ENCODE measurements around the gene LMNTD1.

The LMNTD1 gene

GRCh38 chr12:25584596-25584995, 31.5 kb upstream of the LMNTD1 start:
- H3K9ac ChIP-seq (ENCODE audit: low read depth in 1 of 2, low read length in 2 of 2), result no peak overlapping the region
- H3K4me1 ChIP-seq (ENCODE audit: control insufficient read depth in 2 of 2, insufficient read depth in 2 of 2, low read length in 2 of 2), result no peaks in the 10 kb centered on the region
- no peaks in the 10 kb centered on the region for H3K36me3 ChIP-seq (ENCODE audit: control insufficient read depth in 2 of 2, insufficient read depth in 2 of 2, low read length in 2 of 2)
- H3K4me3 ChIP-seq (ENCODE audit: low read length in 2 of 2), result no peak overlapping the region
- no peak overlapping the region for H3K27ac ChIP-seq (ENCODE audit: low read depth in 2 of 2, low read length in 2 of 2)
- H3K9me3 ChIP-seq (ENCODE audit: control insufficient read depth in 2 of 2, low read length in 2 of 2), result no peaks in the 10 kb centered on the region
- H3K27me3 ChIP-seq (ENCODE audit: control insufficient read depth in 2 of 2, insufficient read depth in 2 of 2, low read length in 2 of 2), result no peaks in the 10 kb centered on the region

DNA sequence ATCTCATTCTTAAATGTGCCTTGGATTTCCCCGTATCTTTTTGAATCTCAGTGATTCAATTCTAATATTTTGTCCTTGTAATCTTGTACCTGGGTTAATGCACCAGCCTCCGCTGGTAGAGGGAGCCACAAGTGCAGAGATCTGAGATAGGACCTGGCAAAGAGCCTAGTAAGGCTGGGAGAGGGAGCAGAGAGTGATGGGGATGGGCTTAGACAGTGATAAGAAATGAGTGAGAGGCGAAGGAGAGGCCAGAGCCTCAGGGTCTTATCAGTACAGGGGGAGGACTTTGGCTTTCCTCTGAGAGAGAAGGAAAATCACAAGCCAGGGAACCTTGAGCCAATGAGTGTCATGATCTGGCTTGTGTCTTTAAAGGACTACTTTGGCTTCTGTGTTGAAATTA, 30.5 kb upstream of the LMNTD1 start:
- no peaks in the 10 kb centered on the region for H3K4me1 ChIP-seq (ENCODE audit: control insufficient read depth in 2 of 2, insufficient read depth in 2 of 2, low read length in 2 of 2)
- no peak overlapping the region for H3K27ac ChIP-seq (ENCODE audit: low read depth in 2 of 2, low read length in 2 of 2)
- H3K9me3 ChIP-seq (ENCODE audit: control insufficient read depth in 2 of 2, low read length in 2 of 2), result no peaks in the 10 kb centered on the region
- H3K9ac ChIP-seq (ENCODE audit: low read depth in 1 of 2, low read length in 2 of 2), result no peak overlapping the region
- no peak overlapping the region for H3K4me3 ChIP-seq (ENCODE audit: low read length in 2 of 2)
- no peaks in the 10 kb centered on the region for H3K27me3 ChIP-seq (ENCODE audit: control insufficient read depth in 2 of 2, insufficient read depth in 2 of 2, low read length in 2 of 2)
- H3K36me3 ChIP-seq (ENCODE audit: control insufficient read depth in 2 of 2, insufficient read depth in 2 of 2, low read length in 2 of 2), result no peaks in the 10 kb centered on the region

DNA sequence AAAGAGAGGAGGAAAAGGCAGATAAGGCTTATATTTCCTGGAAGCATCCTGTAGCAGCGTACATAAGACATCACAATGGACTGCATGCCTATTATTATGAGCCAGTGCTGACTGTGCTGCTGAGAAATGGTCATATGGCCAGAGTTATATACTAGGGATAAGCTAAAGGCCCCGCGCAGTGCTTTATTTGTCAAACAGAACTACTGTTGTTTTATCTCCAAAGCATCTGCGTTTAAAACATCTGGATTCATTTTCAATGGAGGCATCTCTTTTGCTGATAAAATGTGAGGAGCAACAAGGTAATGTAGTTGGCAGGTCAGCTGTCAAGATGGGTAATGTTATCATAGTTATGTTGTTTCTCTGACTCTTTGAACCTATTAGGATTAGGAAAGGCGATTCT, 28.0 kb upstream of the LMNTD1 start:
- Histone ChIP-seq H3K9ac (ENCODE audit: low read depth in 1 of 2, low read length in 2 of 2) (no peak overlapping the region), H3K4me3 (ENCODE audit: low read length in 2 of 2) (no peak overlapping the region), H3K4me1 (ENCODE audit: control insufficient read depth in 2 of 2, insufficient read depth in 2 of 2, low read length in 2 of 2) (no peaks in the 10 kb centered on the region), H3K27ac (ENCODE audit: low read depth in 2 of 2, low read length in 2 of 2) (no peak overlapping the region), H3K9me3 (ENCODE audit: control insufficient read depth in 2 of 2, low read length in 2 of 2) (no peaks in the 10 kb centered on the region), H3K36me3 (ENCODE audit: control insufficient read depth in 2 of 2, insufficient read depth in 2 of 2, low read length in 2 of 2) (no peaks in the 10 kb centered on the region), H3K27me3 (ENCODE audit: control insufficient read depth in 2 of 2, insufficient read depth in 2 of 2, low read length in 2 of 2) (no peaks in the 10 kb centered on the region)

DNA sequence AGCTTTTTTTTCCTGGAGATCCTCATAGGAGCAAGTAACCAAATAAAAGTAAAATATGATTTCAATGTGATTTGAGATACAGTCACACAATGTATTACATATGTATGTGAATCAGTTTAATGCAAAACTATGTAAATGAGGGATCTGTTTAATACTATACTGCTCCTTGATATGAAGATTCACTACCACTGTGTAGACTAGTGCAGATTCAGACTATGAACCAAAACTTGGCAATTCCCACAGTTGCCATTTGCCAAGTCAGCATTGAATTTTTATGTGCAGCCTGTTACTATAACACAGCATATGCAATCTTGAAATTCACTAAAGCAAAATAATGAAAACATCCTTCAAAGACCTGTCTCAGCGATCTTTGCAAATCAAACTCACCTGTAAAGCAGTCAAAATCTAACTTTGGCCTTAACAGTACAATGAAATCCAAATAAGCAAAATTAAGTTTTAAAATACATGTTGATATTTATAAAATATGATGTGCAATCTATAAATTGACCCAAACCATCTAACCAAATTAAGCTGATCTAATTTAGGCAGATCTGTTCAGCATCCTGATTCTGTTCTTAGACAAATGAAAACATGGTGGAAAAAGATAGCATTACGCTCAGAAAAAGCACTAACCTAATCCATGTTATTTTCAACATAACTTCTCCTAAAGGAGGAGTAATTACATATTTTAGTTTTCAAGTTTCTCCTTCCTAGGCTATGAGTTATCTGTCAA, 25.5 kb upstream of the LMNTD1 start:
- Histone ChIP-seq H3K4me1 (ENCODE audit: control insufficient read depth in 2 of 2, insufficient read depth in 2 of 2, low read length in 2 of 2) (no peaks in the 10 kb centered on the region), H3K27me3 (ENCODE audit: control insufficient read depth in 2 of 2, insufficient read depth in 2 of 2, low read length in 2 of 2) (no peaks in the 10 kb centered on the region), H3K36me3 (ENCODE audit: control insufficient read depth in 2 of 2, insufficient read depth in 2 of 2, low read length in 2 of 2) (no peaks in the 10 kb centered on the region), H3K9ac (ENCODE audit: low read depth in 1 of 2, low read length in 2 of 2) (no peak overlapping the region), H3K9me3 (ENCODE audit: control insufficient read depth in 2 of 2, low read length in 2 of 2) (no peaks in the 10 kb centered on the region), H3K27ac (ENCODE audit: low read depth in 2 of 2, low read length in 2 of 2) (no peak overlapping the region), H3K4me3 (ENCODE audit: low read length in 2 of 2) (no peak overlapping the region)

GRCh38 chr12:25574761-25575160, 21.7 kb upstream of the LMNTD1 start:
- Histone ChIP-seq H3K4me3 (ENCODE audit: low read length in 2 of 2) (no peak overlapping the region), H3K9me3 (ENCODE audit: control insufficient read depth in 2 of 2, low read length in 2 of 2) (no peaks in the 10 kb centered on the region), H3K36me3 (ENCODE audit: control insufficient read depth in 2 of 2, insufficient read depth in 2 of 2, low read length in 2 of 2) (no peaks in the 10 kb centered on the region), H3K27ac (ENCODE audit: low read depth in 2 of 2, low read length in 2 of 2) (no peak overlapping the region), H3K9ac (ENCODE audit: low read depth in 1 of 2, low read length in 2 of 2) (no peak overlapping the region), H3K27me3 (ENCODE audit: control insufficient read depth in 2 of 2, insufficient read depth in 2 of 2, low read length in 2 of 2) (no peaks in the 10 kb centered on the region), H3K4me1 (ENCODE audit: control insufficient read depth in 2 of 2, insufficient read depth in 2 of 2, low read length in 2 of 2) (no peaks in the 10 kb centered on the region)

- Histone ChIP-seq H3K9ac (ENCODE audit: low read depth in 1 of 2, low read length in 2 of 2) (no peak overlapping the region), H3K36me3 (ENCODE audit: control insufficient read depth in 2 of 2, insufficient read depth in 2 of 2, low read length in 2 of 2) (no peaks in the 10 kb centered on the region), H3K27me3 (ENCODE audit: control insufficient read depth in 2 of 2, insufficient read depth in 2 of 2, low read length in 2 of 2) (no peaks in the 10 kb centered on the region), H3K9me3 (ENCODE audit: control insufficient read depth in 2 of 2, low read length in 2 of 2) (no peaks in the 10 kb centered on the region), H3K4me1 (ENCODE audit: control insufficient read depth in 2 of 2, insufficient read depth in 2 of 2, low read length in 2 of 2) (no peaks in the 10 kb centered on the region), H3K4me3 (ENCODE audit: low read length in 2 of 2) (no peak overlapping the region), H3K27ac (ENCODE audit: low read depth in 2 of 2, low read length in 2 of 2) (no peak overlapping the region)
These were observed 20.3 kb upstream of the LMNTD1 start for GRCh38 chr12:25573346-25573745.

DNA sequence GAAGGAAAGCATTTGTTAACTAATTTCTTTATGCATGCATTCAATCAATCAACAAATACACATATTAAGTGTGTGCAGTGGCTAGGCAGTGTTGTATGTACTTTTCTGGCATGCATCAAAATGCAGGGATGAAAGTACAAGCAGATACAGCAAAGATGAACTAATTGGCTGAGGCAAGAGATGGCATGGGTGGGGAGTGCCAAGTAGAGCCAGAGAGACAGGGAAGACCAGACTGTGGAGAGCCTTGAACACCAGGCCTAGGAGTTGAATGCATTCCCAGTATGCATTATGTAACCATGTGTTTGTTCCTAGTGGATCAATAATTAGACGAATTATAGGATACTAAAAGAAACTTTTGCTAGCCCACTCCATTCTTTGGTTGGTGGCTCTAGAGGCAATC, 17.3 kb upstream of the LMNTD1 start:
- Histone ChIP-seq H3K4me1 (ENCODE audit: control insufficient read depth in 2 of 2, insufficient read depth in 2 of 2, low read length in 2 of 2) (no peaks in the 10 kb centered on the region), H3K9me3 (ENCODE audit: control insufficient read depth in 2 of 2, low read length in 2 of 2) (no peaks in the 10 kb centered on the region), H3K9ac (ENCODE audit: low read depth in 1 of 2, low read length in 2 of 2) (no peak overlapping the region), H3K27ac (ENCODE audit: low read depth in 2 of 2, low read length in 2 of 2) (no peak overlapping the region), H3K4me3 (ENCODE audit: low read length in 2 of 2) (no peak overlapping the region), H3K36me3 (ENCODE audit: control insufficient read depth in 2 of 2, insufficient read depth in 2 of 2, low read length in 2 of 2) (no peaks in the 10 kb centered on the region), H3K27me3 (ENCODE audit: control insufficient read depth in 2 of 2, insufficient read depth in 2 of 2, low read length in 2 of 2) (no peaks in the 10 kb centered on the region)

DNA sequence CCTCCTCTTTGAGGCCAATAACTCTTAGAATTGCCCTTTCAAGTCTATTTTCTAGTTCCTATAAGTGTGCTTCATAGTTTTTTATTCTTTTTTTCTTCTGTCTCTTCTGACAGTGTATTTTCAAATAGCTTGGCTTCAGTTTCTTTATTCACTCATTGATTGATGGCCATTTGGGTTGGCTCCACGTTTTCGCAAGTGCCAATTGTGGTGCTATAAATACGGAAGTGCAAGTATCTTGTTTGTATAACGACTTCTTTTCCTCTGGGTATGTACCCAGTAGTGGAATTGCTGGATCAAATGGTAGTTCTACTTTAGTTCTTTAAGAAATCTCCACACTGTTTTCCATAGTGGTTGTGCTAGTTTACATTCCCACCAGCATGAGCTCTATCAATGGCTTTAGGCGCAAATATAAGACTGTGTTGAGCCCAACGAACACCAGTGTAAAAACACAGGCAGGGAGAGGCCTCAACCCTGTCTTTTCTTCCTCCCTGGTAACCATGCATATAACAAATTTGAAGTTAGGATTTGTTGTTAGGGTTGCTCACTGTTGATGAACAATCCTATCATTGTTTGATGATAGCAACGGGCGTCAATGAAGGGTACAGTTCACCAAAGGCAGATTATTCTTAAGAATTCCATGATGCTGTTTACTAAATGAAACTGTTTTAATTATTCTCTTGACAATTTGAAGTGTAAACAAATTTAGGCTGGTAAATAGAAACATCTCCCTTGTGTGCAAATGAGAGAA, 13.3 kb upstream of the LMNTD1 start:
- no peak overlapping the region for H3K4me3 ChIP-seq (ENCODE audit: low read length in 2 of 2)
- no peaks in the 10 kb centered on the region for H3K4me1 ChIP-seq (ENCODE audit: control insufficient read depth in 2 of 2, insufficient read depth in 2 of 2, low read length in 2 of 2)
- H3K9me3 ChIP-seq (ENCODE audit: control insufficient read depth in 2 of 2, low read length in 2 of 2), result no peaks in the 10 kb centered on the region
- H3K27me3 ChIP-seq (ENCODE audit: control insufficient read depth in 2 of 2, insufficient read depth in 2 of 2, low read length in 2 of 2), result no peaks in the 10 kb centered on the region
- H3K27ac ChIP-seq (ENCODE audit: low read depth in 2 of 2, low read length in 2 of 2), result no peak overlapping the region
- H3K9ac ChIP-seq (ENCODE audit: low read depth in 1 of 2, low read length in 2 of 2), result no peak overlapping the region
- H3K36me3 ChIP-seq (ENCODE audit: control insufficient read depth in 2 of 2, insufficient read depth in 2 of 2, low read length in 2 of 2), result no peaks in the 10 kb centered on the region

DNA sequence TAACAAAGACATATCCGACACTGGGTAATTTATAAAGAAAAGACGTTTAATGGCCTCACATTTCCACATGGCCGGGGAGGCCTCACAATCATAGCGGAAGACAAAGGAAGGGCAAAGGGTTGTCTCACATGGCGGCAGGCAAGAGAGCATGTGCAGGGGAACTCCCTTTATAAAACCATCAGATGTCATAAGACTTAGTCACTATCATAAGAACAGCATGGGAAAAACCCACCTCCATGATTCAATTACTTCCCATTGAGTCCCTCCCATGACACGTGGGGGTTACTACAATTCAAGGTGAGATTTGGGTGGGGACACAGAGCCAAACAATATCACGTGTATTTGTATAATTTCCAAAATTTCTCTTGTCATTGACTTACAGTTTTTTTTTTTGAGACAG, 5.5 kb upstream of the LMNTD1 start:
- Histone ChIP-seq H3K4me1 (ENCODE audit: control insufficient read depth in 2 of 2, insufficient read depth in 2 of 2, low read length in 2 of 2) (no peaks in the 10 kb centered on the region), H3K4me3 (ENCODE audit: low read length in 2 of 2) (no peak overlapping the region)

DNA sequence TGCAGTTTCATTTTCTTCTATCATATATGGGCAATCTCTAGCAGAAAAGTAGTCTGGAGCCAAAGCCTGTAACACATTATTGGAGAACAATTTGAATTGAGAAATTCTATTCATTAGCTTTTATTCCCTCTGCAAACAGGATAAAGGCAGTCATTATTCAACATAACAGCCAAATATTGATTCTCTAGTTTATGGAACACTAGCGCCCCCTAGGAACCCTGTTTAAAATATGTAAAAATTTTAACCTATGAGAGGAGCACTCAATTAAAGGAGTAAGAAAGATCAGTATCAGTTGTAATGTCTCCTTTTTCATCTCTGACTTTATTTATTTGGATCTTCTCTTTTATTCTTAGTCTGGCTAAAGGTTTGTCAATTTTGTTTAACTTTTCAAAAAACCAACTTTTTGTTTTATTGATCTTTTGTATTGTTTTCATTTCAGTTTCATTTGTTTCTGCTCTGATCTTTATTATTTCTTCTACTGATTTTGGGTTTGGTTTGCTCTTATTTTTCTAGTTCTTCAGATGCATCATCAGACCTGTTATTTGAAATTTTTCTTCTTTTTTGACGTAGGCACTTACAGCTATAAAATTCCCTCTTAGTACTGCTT, 4.8 kb upstream of the LMNTD1 start:
- Histone ChIP-seq H3K9ac (ENCODE audit: low read depth in 1 of 2, low read length in 2 of 2) (no peak overlapping the region), H3K9me3 (ENCODE audit: control insufficient read depth in 2 of 2, low read length in 2 of 2) (no peaks in the 10 kb centered on the region), H3K4me1 (ENCODE audit: control insufficient read depth in 2 of 2, insufficient read depth in 2 of 2, low read length in 2 of 2) (no peaks in the 10 kb centered on the region), H3K27ac (ENCODE audit: low read depth in 2 of 2, low read length in 2 of 2) (no peak overlapping the region), H3K27me3 (ENCODE audit: control insufficient read depth in 2 of 2, insufficient read depth in 2 of 2, low read length in 2 of 2) (no peaks in the 10 kb centered on the region), H3K36me3 (ENCODE audit: control insufficient read depth in 2 of 2, insufficient read depth in 2 of 2, low read length in 2 of 2) (no peaks in the 10 kb centered on the region), H3K4me3 (ENCODE audit: low read length in 2 of 2) (no peak overlapping the region)

More for the DNA sequence above, 5.5 kb upstream of the LMNTD1 start:
- Histone ChIP-seq H3K9ac (ENCODE audit: low read depth in 1 of 2, low read length in 2 of 2) (no peak overlapping the region), H3K27ac (ENCODE audit: low read depth in 2 of 2, low read length in 2 of 2) (no peak overlapping the region), H3K9me3 (ENCODE audit: control insufficient read depth in 2 of 2, low read length in 2 of 2) (no peaks in the 10 kb centered on the region), H3K27me3 (ENCODE audit: control insufficient read depth in 2 of 2, insufficient read depth in 2 of 2, low read length in 2 of 2) (no peaks in the 10 kb centered on the region), H3K36me3 (ENCODE audit: control insufficient read depth in 2 of 2, insufficient read depth in 2 of 2, low read length in 2 of 2) (no peaks in the 10 kb centered on the region)

Data from mucosa of rectum (tissue), 2 donors.